Esophagus (tissue), 2 donors: ENCODE results near the gene PADI4. TPM values are rescaled to one million over a fixed set of nuclear protein-coding genes. Genes with fewer than 3 reads are reported as not detected.

ENCODE experiments used
- H3K27ac ChIP-seq, 2 donors: one replicate each; pipeline ENCODE4 v1.5.1; 2013; ENCODE audit warnings: low read depth in 2 of 2, mild to moderate bottlenecking in 2 of 2, inconsistent platforms in 1 of 2, low read length in 1 of 2, moderate library complexity in 1 of 2
- H3K27me3 ChIP-seq, 2 donors: one replicate each; pipeline ENCODE4 v1.6.1; 2013; ENCODE audit warnings: low read length in 2 of 2, control low read depth in 1 of 2, mild to moderate bottlenecking in 1 of 2; ENCODE audit not compliant: insufficient read depth in 2 of 2, control insufficient read depth in 1 of 2
- H3K36me3 ChIP-seq, 2 donors: one replicate each; pipeline ENCODE4 v1.6.1; 2013; ENCODE audit warnings: low read length in 1 of 2; ENCODE audit not compliant: control insufficient read depth in 2 of 2, insufficient read depth in 2 of 2
- H3K4me1 ChIP-seq, 2 donors: one replicate each; pipeline ENCODE4 v1.6.1; 2013; ENCODE audit warnings: low read length in 1 of 2; ENCODE audit not compliant: control insufficient read depth in 2 of 2, insufficient read depth in 2 of 2
- H3K4me3 ChIP-seq, 2 donors: one replicate each; pipeline ENCODE4 v1.5.1; 2013; ENCODE audit warnings: low read length in 2 of 2, mild to moderate bottlenecking in 2 of 2, low read depth in 1 of 2, moderate library complexity in 1 of 2
- H3K9me3 ChIP-seq, 2 donors: one replicate each; pipeline ENCODE4 v1.6.1; 2013; ENCODE audit warnings: mild to moderate bottlenecking in 2 of 2, low read depth in 1 of 2, low read length in 1 of 2, moderate library complexity in 1 of 2; ENCODE audit not compliant: control insufficient read depth in 2 of 2, insufficient read depth in 1 of 2
- WGBS, 2 donors: extraction: QIAGEN DNeasy Blood & Tissue Kit; methylation state at CpG; one replicate each; pipeline ENCODE4 v1.1.7; 2013; 5-methylcytosine and 5-hydroxymethylcytosine counted together
- polyA plus RNA-seq, 2 donors: library from polyadenylated mRNA; stranded (reverse); fragments of 200-250 nt; gene quantifications; one replicate each; pipeline ENCODE4 v1.2.3, GENCODE V29; 2013
- donor health status: healthy with polysubstance abuse.
- donor health status: Bipolar disorder and iron deficiency.

Gene PADI4
- polyA plus RNA-seq, 2 donors = 0.02 to 0.12 TPM

DNA sequence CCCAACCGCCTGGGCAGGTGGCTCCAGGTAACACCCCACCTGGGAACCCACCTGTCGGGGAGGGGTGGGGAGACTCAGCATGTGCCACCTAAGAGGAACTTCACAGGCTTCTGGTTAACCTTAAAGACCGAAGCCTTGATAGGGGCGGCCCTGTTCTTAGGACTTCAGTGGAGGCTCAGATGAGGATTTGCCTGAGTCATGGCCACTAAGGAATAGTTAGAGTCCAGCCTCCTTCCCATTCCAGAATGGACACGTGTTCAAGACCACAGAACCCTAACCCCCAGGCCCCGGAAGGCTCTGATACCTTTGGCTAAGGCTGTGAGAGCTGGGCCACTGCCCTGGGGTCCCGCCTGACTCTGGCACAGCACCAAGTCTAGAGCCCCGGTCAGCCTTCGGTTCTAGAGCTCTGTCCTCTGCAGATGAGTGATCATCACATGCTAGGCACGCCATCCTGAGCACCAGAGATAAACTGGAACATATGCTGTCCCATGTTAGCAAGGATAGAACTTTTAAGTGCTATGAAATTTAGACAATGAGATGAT lies 84.3 kb downstream of the PADI4 start:
- 64 to 65% methylated on average over 10 of the region's 10 CpGs for WGBS, 2 donors

DNA sequence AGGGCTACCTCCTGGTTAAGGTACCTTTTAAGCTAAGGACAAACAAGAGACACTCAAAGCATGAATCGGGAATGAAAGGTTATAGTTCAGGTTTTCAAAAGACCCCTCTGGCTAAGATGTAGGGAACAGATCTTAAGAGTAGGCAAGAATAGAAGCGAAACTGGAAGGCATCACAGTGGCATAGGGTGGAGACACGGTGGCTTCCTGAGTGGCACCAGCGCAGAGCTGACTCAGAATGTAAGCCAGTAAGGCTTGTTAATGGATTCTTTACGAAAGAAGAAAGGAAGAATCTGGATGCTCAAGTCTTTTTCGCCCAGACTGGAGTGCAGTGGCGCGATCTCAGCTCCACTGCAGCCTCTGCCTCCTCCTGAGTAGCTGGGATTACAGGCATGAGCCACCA lies 85.2 kb downstream of the PADI4 start:
- WGBS, 2 donors = 55 to 58% methylated on average over 8 of the region's 8 CpGs
- Histone ChIP-seq H3K4me3 (no peak overlapping the region), H3K4me1 (no peaks in the 10 kb centered on the region)

More for the DNA sequence above, 84.3 kb downstream of the PADI4 start:
- H3K27me3 ChIP-seq = no peaks in the 10 kb centered on the region
- H3K4me1 ChIP-seq = no peaks in the 10 kb centered on the region
- H3K9me3 ChIP-seq = no peaks in the 10 kb centered on the region
- no peaks in the 10 kb centered on the region for H3K36me3 ChIP-seq
- no peak overlapping the region for H3K4me3 ChIP-seq
- no peak overlapping the region for H3K27ac ChIP-seq

GRCh38 chr1:17397910-17398695 lies 90.1 kb downstream of the PADI4 start:
- Histone ChIP-seq H3K27ac (no peak overlapping the region), H3K27me3 (no peaks in the 10 kb centered on the region), H3K36me3 (no peaks in the 10 kb centered on the region), H3K9me3 (no peaks in the 10 kb centered on the region), H3K4me1 (peaks cover 2 to 3% of the 10 kb centered on the region in 2 donors), H3K4me3 (no peak overlapping the region)
- 79 to 88% methylated on average over 7 of the region's 7 CpGs for WGBS, 2 donors

More for the DNA sequence above, 85.2 kb downstream of the PADI4 start:
- Histone ChIP-seq H3K9me3 (no peaks in the 10 kb centered on the region), H3K36me3 (no peaks in the 10 kb centered on the region), H3K27ac (no peak overlapping the region), H3K27me3 (no peaks in the 10 kb centered on the region)

GRCh38 chr1:17400725-17401341 lies 92.8 kb downstream of the PADI4 start:
- peaks cover 2 to 5% of the 10 kb centered on the region in 2 donors for H3K4me1 ChIP-seq
- no peak overlapping the region for H3K4me3 ChIP-seq
- no peaks in the 10 kb centered on the region for H3K27me3 ChIP-seq
- no peaks in the 10 kb centered on the region for H3K9me3 ChIP-seq
- WGBS, 2 donors = 85 to 89% methylated on average over 11 of the region's 11 CpGs
- no peak overlapping the region for H3K27ac ChIP-seq
- H3K36me3 ChIP-seq = peaks cover 0 to 3% of the 10 kb centered on the region in 2 donors

DNA sequence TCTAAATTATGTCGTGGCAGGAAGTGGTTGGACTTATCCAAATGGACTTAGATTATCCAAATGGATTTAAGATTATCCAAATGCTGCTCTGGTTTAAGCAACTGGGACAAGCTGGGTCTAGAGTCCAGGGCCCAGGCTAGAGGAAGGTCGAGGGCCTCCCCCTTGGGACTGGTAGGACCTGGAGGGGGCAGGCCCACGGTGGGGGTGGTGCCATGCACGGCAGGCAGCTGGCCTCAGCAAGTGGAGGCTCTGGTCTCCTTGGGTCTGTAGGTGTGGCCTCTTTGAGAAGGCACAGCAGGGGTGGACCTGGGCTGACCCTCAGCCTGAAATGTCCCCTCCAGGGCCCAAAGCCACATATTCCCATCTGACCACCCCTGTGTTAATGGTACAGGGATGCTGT lies 93.8 kb downstream of the PADI4 start:
- 60 to 65% methylated on average over 4 of the region's 4 CpGs for WGBS, 2 donors
- Histone ChIP-seq H3K27ac (no peak overlapping the region), H3K9me3 (no peaks in the 10 kb centered on the region), H3K4me1 (peaks cover 2 to 7% of the 10 kb centered on the region in 2 donors), H3K36me3 (peaks cover 0 to 3% of the 10 kb centered on the region in 2 donors), H3K4me3 (no peak overlapping the region), H3K27me3 (no peaks in the 10 kb centered on the region)

DNA sequence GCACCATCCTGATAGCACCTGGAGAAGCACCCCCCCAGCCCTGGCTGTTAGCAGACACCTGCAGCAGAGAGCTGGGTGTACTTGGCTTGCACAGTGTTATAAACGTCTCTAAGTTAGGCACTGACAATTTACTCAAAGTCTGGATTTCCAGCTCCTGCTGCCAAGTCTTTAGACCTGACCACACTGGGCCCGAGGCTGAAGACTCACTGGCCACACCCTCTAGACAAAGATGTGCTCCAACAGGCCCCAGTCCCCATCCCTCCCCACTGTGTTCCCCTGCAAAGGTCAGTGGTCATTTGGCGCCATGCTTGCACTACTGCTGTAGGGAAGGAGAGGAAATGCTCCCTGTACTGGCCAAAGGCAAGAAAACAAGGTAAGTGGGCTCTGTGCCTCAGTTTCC lies 95.1 kb downstream of the PADI4 start:
- no peak overlapping the region for H3K27ac ChIP-seq
- H3K4me3 ChIP-seq = no peak overlapping the region
- WGBS, 2 donors = 28 to 37% methylated on average over 3 of the region's 3 CpGs
- H3K36me3 ChIP-seq = peaks cover 0 to 4% of the 10 kb centered on the region in 2 donors
- H3K4me1 ChIP-seq = peaks cover 2 to 7% of the 10 kb centered on the region in 2 donors
- no peaks in the 10 kb centered on the region for H3K9me3 ChIP-seq
- H3K27me3 ChIP-seq = no peaks in the 10 kb centered on the region

GRCh38 chr1:17404034-17404684 lies 96.2 kb downstream of the PADI4 start:
- Histone ChIP-seq H3K27ac (no peak overlapping the region), H3K36me3 (peaks cover 0 to 12% of the 10 kb centered on the region in 2 donors), H3K27me3 (no peaks in the 10 kb centered on the region), H3K4me1 (peaks cover 0 to 7% of the 10 kb centered on the region in 2 donors), H3K4me3 (no peak overlapping the region), H3K9me3 (no peaks in the 10 kb centered on the region)
- 57 to 64% methylated on average over 15 of the region's 15 CpGs for WGBS, 2 donors

GRCh38 chr1:17404820-17405219 lies 96.8 kb downstream of the PADI4 start:
- Histone ChIP-seq H3K36me3 (peaks cover 0 to 19% of the 10 kb centered on the region in 2 donors), H3K27me3 (no peaks in the 10 kb centered on the region), H3K9me3 (no peaks in the 10 kb centered on the region), H3K4me1 (peaks cover 0 to 7% of the 10 kb centered on the region in 2 donors), H3K27ac (no peak overlapping the region), H3K4me3 (no peak overlapping the region)
- WGBS, 2 donors = 73% methylated on average over 6 of the region's 6 CpGs

- WGBS, 2 donors = 48 to 55% methylated on average over 15 of the region's 15 CpGs
- Histone ChIP-seq H3K4me3 (no peak overlapping the region), H3K36me3 (peaks cover 0 to 30% of the 10 kb centered on the region in 2 donors), H3K27ac (no peak overlapping the region), H3K27me3 (no peaks in the 10 kb centered on the region), H3K9me3 (no peaks in the 10 kb centered on the region), H3K4me1 (peaks cover 0 to 7% of the 10 kb centered on the region in 2 donors)
Measured at GRCh38 chr1:17405898-17406759, 98.1 kb downstream of the PADI4 start.
